Raji (cell line): ENCODE results near the gene MYL12A.

ENCODE experiments used
- POLR2A ChIP-seq: IDR thresholded peaks from 2 replicates; pipeline ENCODE4 v1.6.1; 2011; ENCODE audit warnings: low read depth, low read length, control low read depth; ENCODE audit not compliant: insufficient read depth

Gene MYL12A

DNA sequence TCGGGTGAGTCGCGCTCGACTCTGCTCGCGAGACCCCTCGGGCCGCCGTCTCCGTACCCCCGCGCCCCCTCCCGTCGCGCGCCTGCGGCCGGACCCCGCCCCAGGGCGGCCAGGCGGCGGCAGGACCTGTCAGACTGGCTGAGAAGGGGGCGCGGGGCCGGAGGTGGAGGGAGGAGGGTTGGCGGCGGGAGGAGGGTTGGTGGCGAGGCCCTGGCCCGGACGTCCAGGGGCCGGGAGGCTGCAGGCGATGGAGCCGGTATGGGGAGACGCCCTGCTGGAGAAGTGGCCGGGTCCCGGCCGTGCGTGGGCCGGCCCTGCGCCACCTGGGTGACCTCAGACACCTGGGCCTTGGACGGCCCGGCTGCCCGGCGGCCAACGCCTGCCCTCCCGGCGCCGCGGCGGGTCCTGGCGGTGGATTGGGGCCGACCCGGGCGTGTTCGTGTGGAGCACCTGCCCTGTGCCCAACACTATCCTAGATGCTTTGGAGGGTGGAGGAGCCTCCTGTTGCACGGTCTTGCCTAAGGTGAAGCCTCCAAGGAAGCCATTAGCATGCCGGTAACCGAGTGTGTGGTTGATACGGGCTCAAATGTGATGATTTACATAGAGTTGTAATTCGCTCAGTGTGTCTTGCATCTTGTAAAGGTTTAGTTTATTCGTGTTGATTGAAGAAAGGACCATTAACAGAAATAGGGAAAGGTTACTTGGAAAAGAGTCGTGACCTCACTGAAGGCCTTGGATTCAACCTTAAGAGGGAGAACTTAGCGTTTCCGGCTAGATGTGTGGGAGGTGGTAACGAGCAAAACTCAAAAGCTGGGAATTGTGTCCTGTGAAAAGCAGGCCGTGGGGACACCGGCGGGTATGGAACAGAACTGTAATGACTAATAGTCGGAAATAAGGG, 14.9 kb downstream of the MYL12A start:
- no peak for TF ChIP-seq POLR2A

DNA sequence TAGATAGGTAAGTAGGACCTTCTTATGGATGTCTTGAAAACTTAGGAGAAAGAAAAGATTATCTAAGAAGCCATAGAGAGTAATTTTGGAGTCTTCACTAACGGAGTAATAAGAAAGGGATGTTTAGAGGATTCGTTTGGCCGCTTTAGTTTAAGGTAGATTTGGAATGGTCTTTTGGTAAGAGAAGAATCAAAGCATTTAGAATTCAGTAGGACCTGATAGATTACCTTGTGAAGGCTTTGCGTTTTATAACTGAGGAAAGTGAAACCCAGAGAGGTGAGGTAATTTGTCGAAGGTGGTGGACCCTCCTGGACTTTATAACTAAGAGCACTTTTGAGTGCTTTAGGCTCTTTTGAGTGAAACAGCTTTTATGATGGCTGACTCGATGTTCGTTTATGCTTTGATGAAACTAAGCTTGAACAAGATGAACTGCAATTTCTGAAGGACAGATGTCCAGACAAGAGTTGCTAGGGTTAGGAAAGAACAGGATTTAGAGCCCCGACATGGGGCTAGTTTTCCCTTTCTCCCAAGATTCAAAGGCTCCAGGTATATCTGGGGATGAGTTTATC, 15.6 kb downstream of the MYL12A start:
- no peak for TF ChIP-seq POLR2A

DNA sequence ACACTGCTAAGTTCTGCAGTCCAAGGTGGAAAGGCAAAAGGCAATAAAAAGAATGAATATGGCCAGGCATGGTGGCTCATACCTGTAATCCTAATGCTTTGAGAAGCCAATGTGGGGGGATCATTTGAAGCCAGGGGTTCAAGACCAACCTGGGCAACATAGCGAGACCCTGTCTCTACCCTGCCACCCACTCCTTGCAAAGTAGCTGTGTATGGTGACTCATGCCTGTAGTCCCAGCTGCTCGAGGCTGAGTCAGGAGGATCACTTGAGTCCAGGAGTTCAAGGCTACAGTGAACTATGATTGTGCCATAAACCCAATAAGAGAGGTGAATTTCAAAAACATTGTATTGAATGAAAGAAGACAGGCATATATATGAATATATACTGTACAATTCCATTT, 16.8 kb downstream of the MYL12A start:
- TF ChIP-seq POLR2A: no peak

GRCh38 chr18:3265564-3266033, 18.0 kb downstream of the MYL12A start:
- TF ChIP-seq POLR2A: no peak

DNA sequence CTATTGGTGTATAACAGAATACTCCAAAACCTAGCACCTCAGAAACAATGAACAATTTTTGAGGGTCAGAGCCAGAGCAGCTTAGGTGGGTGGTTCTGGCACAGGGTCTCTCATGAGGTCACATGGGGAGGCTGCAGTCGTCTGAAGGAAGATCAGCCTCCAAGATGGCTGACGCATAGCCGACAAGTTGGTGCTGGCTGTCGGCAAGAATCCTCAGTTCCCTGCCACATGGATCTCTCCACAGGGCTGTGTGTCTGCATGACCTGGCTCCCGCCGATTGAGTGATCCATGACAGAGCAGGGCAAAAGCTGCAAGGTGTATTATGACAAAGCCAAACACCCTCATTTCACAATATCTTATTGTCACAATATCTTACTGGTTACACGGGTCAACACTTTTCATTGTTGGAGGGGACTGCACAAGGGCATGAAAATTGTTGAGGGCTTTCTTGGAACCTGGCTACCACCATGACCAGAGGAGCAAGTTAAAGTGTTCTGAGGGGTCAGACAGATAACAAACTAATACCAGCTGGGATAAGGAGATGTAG, 18.5 kb downstream of the MYL12A start:
- no peak for TF ChIP-seq POLR2A

GRCh38 chr18:3268306-3268705, 20.7 kb downstream of the MYL12A start:
- TF ChIP-seq POLR2A: no peak

- no peak for TF ChIP-seq POLR2A
Observed at GRCh38 chr18:3269241-3269913, 21.8 kb downstream of the MYL12A start.

DNA sequence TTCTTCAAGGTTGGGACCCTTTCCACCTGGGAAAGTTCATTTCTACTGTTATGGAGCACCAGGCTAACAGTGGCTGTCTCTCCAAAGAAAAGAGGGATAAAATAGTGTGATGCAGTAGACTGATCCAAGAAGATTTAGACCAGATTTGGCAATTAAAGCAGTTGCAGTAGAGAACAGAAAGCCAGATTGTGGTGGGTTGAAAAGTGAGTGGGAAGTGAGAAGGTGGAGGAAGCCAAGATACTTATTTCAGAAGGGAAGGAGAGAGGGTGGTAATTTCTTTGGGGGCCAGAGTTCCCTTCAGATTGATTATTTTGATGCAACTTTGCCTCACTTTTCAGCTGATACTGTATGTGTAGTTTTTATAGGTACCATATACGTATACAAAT, 22.3 kb downstream of the MYL12A start:
- no peak for TF ChIP-seq POLR2A

DNA sequence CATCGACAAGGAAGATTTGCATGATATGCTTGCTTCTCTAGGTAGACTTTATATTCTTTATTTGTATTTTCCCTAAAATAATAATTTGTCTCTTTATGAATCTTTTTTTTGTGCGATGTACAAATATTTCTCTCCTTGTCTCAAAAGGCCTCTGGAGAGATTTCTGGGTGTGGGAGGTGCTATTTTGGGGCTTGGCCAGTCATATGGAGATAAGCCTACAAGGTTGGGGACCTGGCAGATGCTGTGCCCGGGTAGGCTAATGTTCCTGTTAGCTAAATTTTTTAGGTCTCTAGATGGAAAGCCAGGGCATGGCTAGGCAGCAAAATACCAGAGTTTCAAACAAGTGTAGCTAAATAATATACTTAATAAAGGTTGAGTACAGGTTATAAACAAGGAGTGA, 25.4 kb downstream of the MYL12A start:
- TF ChIP-seq POLR2A: no peak

DNA sequence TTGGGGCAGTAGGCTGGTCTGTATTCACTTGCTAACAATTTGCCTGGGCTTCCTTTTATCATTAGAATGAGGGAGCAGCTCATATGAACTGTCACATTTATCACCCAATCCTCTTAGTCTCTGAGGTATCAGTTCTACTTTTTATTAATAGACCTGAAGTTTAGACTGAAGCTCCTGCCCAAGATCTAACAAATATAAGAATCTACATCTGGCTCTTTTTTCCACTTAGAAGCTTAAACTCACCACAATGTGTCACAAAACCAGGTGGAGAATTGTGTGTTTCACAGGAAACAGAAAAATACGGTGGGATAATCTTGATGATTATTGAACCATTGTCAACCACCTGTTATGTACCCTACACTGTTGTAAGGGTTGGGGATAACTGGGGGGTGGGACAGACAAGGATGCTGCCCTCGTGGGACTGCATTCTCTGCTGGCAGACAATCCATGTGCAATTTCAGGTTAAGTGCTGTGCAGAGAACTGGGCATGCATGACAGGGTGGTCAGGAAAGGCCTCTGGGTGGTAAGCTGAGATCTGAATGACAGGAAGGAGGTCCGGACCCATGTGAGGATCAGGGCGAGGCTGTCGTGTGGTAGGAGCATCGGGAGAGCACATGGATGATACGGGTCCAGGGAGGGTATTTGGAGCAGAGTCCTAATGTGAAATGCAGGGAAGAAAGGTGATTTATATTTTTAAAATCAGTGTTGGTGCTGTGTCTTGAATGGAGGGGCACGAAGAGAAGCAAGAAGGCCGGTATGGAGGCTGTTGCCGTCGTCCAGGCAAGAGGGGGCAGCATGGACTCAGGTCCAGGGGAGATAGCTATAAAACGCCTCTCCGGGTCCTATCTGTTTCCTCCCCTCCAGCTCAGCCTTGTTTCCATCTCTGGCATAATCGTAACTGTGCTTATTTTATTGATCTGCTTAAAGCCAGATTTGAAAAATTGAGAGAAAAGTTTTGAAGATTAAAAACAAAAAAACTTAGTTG, 31.9 kb downstream of the MYL12A start:
- no peak for TF ChIP-seq POLR2A

DNA sequence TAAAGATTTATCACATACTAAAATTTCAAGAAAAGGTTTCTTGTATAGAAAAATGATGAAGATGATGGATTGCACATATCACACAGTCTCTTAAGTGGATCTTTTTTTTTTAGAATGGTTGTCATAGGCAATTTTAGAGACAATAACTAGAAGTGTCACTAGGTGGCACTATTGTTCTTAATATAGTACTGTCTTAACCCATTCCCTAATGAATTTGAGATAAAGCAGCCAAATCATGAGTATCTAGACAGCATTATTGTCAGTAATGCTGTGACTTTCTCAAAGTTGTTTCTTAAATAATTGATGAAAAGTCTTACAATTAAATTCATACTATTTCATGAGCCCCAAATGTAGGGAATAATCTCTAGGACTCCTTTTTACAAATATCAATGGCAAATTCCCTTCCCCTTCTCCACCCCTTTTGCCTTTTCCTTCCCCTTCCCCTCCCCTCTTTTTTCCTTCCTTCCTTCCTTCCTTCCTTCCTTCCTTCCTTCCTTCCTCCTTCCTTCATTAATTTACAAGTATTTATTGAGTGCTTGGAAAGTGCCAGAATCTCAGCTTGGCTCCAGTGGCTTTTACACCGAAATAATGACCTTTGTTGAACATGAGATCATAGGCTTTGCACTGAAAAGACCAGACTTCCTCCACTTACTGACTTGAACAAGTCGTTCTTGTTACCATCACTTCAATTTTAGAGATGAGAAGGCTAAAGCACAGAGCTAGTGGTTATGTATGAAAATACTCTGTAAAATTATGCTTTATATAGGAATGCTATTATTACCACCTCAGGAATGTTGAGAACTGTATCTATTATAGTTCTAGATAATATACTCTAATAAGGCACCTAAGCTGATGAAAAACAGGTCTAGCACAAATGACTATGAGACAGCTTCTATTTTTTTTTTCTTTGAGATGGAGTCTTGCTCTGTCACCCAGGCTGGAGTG, 34.1 kb downstream of the MYL12A start:
- TF ChIP-seq POLR2A: no peak

- TF ChIP-seq POLR2A: no peak
Observed at GRCh38 chr18:3283253-3283863, 35.8 kb downstream of the MYL12A start.

DNA sequence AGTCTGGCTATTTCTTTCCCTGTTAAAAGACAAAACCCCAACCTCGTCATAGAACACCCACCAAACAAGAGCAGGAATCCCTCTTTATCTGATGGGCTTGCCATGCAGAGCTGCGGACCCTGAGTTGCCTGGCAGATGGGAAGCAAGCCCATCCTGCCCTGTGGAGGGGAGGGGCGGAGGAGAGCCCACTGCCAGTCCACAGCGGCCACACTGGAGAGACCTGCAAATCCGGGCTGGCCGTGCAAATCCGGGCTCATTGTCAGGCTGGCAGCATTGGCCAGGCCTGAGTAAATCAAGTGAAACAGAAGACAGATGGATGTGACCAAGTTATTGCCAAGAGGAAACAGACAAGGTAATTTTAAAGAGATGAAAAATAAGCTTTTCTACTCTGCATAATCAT, 36.3 kb downstream of the MYL12A start:
- TF ChIP-seq POLR2A: no peak
